Sciatic nerve (tissue), 2 donors: ENCODE results near the gene CCL7. TPM values are rescaled to one million over a fixed set of nuclear protein-coding genes. Genes with fewer than 3 reads are reported as not detected.

Experiments
- ATAC-seq: fragments of 200-7000 bp; cut with Tn5 transposase; one replicate; pipeline ENCODE4 v1.9.1; 2020; ENCODE audit warnings: mild to moderate bottlenecking, moderate library complexity
- DNase-seq: peaks from one replicate; pipeline ENCODE4 v3.0.0-alpha.2; 2020; ENCODE audit warnings: low spot score
- intact Hi-C: fragments of 100-400 bp; cut with DNase I; formaldehyde crosslinking; loops from one replicate; pipeline ENCODE4 v1.14.2; 2022
- total RNA-seq: library from RNA; stranded (reverse); fragmentation: NEBNext Ultra II Directional; extraction: Animal tissue kit (Norgen Biotek cat#: 25700); gene quantifications from one replicate; pipeline ENCODE4 v1.2.1, GENCODE V29; 2021
- donor health status: DM: no; HTN: no; CAD: no.
- donor health status: DM: no; HTN: no; CAD: no.

The CCL7 gene
- total RNA-seq, 1 donor from 2014 or later: 1.6 TPM

DNA sequence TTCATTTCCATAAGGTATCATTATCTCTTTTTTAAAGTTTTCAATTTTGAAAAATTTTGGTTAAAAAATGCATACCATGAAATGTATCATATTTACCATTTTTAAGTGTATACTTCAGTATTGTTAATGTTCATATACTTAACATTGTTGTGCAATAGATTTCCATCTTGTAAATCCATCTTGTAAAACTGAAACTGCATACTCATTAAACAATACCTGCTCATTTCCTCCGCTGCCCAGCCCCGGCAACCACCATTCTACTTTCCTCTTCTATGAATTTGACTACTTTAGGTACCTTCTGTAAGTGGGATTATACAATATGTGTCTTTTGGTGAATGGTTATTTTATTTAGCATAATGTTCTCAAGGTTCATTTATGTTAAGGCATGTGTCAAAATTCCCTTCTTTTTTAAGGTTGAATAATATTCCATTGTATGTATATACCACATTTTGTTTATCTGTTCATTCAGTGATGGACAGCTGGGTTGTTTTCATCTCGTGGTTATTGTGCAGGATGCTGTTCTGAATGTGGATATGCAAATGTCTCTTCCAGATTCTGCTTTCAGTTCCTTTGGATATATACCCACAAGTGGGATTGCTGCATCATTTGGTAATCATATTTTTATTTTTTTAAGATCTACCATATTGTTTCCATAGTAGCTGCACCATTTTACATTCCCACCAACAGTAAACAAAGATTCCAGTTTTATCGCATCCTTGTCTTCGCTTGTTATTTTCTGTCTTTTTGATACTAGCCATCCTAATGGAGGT is 8.3 kb upstream of the CCL7 start:
- no peak for DNase-seq
- no peak for ATAC-seq
- intact Hi-C loops: no loop called here

DNA sequence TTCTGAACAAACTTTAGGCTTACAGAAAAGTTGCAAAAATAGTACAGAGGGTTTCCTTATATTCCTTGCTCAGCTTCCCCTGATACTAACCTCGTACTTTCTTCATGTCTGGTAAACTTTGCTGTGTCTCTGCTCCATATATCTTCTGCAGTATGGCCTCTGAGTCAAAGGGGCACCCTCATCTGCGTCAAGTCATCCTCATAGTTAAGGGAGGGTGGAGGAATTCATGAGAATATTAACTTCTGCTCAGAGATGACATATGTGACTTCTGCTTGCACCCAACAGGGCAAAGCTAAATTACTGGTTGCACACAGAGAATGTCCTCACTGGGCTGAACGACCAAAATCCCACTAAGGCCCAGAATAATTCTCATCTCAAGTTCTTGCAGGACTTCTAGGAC is 4.3 kb upstream of the CCL7 start:
- ATAC-seq (no peak), DNase-seq (no peak)
- intact Hi-C loops: no loop called here

GRCh38 chr17:34275881-34276280 is 5.9 kb downstream of the CCL7 start:
- DNase-seq (no peak), ATAC-seq (no peak)
- intact Hi-C loops: no loop called here

GRCh38 chr17:34276826-34277225 is 6.8 kb downstream of the CCL7 start:
- ATAC-seq (no peak), DNase-seq (no peak)
- intact Hi-C loops: no loop called here

DNA sequence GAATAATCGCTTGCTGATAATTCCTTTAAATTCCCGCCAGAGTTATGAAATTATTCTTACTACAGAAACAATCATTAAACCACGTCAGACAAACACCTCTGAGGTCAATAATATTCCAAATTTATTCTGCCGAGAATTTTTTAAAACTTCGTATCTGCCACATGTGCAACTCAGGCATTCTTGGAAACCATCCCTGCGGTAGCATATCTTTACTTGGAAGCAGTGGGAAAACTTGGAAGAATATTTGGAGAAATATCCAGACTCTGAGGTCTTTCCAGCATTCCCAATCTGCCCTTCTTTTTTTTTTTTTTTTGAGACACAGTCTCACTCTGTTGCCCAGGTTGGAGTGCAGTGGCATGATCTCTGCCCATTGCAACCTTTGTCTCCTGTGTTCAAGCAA is 13.6 kb downstream of the CCL7 start:
- intact Hi-C loops: no loop called here
- DNase-seq: no peak

DNA sequence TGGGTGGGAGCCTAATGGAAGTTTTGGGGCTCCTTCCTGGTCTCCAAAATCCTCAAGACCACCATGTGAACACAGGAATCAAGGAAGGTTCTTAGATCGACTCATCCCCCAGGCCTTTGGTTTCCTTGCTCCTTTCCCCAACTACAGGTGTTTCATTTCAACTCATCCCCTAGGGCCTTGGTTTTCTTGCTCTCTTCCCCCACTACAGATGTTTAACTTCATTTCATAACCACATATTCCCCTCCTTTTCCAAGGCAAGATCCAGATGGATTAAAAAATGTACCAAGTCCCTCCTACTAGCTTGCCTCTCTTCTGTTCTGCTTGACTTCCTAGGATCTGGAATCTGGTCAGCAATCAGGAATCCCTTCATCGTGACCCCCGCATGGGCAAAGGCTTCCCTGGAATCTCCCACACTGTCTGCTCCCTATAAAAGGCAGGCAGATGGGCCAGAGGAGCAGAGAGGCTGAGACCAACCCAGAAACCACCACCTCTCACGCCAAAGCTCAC is 15.3 kb downstream of the CCL7 start, which contains the start of gene CCL11:
CCL11 (plus strand) TSS at position 457 of the 507 bp plus-strand sequence. CDS start 67 bp downstream, outside the sequence.
- DNase-seq: no peak
- intact Hi-C loops: no loop called here
- no peak for ATAC-seq

More for the DNA sequence above, 13.6 kb downstream of the CCL7 start:
- no peak for ATAC-seq

DNA sequence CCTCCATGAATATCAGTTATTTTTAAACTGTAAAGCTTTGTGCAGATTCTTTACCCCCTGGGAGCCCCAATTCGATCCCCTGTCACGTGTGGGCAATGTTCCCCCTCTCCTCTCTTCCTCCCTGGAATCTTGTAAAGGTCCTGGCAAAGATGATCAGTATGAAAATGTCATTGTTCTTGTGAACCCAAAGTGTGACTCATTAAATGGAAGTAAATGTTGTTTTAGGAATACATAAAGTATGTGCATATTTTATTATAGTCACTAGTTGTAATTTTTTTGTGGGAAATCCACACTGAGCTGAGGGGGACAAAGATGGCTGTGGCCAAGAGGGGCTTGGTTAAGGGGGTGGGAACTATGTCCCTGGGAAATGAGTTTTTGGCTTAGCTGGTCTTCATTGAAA is 17.9 kb downstream of the CCL7 start:
- DNase-seq (no peak), ATAC-seq (no peak)
- intact Hi-C loops: no loop called here

- DNase-seq: no peak
- intact Hi-C loops: no loop called here
- ATAC-seq: no peak
Observed at GRCh38 chr17:34290586-34290985, 20.6 kb downstream of the CCL7 start.

GRCh38 chr17:34291721-34292348 is 21.8 kb downstream of the CCL7 start:
- intact Hi-C loops: no loop called here
- no peak for DNase-seq
- ATAC-seq: no peak

GRCh38 chr17:34299027-34299426 is 29.0 kb downstream of the CCL7 start:
- intact Hi-C loops: no loop called here

DNA sequence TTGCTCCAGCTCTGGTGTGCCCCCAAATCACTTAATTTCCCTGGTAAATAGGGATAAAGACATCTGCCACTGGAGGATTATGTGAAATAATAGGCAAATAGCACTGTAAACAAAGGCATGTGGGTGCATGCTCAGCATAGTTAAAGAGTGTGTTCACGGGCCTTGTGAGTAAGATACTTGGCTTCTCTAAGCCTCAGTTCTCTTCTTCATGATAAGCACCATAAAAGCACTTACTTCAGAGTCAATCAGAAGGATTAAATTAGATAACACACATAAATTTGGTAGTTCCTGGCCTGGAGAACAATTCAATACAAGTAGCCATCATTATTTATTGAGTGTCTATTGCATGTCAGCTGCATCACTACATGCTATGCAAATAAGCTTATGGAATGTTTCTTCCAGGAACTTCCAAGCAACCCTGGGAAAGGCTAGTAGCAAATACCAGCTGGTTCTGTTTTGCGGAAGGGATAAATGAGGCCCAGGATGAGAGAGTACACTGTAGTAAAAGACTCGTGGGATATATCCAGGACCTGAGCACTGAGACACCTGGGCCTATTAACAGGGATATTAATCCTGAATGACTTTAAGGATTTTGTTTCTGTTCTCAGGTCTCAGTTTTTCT is 30.0 kb downstream of the CCL7 start:
- DNase-seq: no peak
- no peak for ATAC-seq
- intact Hi-C loops: no loop called here

More at GRCh38 chr17:34299027-34299426, 29.0 kb downstream of the CCL7 start:
- DNase-seq: no peak
- no peak for ATAC-seq

DNA sequence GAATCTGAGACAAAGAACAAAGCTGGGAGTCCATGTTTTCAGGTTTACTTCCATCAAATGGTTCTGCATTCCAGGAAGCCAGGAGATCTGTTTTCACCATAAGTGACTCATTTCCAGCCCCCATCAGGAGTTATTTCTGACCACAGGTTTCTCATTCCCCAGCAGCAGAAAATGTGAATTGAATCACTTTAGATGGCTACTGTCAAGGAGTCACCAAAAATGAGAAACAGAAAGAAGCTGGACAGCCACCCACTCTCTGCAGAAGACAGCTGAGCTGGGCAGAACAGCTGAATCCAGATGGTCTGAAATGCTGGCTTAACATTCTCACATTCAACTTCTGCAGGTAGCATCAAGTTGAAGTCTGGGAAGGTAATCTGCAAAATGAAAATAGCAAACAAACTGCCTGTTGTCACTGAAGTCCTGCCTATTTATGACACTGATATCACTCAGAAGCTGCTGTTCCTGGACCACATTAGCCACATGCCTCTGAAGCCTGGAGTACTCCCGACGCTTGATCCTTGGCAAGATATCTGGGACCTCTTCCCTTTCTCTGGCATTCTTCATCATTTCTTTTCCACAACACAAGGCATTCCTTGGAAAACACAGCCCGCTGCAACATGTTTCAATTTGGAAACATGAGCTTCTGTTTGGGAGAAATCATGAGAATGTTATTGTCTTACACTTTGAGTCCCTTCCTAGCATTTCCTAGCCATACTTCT is 30.8 kb downstream of the CCL7 start:
- intact Hi-C loops: no loop called here
- peak; percentile 72 for ATAC-seq
- DNase-seq: no peak

- ATAC-seq (no peak), DNase-seq (no peak)
- intact Hi-C loops: no loop called here
Observed at GRCh38 chr17:34301986-34302385, 32.0 kb downstream of the CCL7 start.

DNA sequence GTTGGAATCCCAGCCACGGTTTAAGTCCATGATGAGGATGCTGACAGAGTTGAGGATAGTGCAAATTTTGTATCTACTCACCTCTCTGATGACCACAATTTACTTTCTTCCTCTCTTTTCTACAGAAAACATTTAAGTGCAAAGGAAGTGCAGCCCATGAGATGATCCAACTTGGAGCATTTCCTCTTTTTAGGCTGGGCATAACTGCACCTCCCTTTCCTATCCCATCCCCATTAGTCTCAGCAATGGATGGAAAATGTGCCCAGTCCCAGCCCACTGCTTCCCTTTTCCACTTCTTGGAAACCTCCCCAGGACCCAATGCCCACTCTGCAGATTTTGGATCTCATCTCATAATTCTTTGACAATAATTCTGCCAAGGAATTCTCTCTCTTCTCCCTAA is 32.6 kb downstream of the CCL7 start:
- ATAC-seq (no peak), DNase-seq (no peak)
- intact Hi-C loops: no loop called here

DNA sequence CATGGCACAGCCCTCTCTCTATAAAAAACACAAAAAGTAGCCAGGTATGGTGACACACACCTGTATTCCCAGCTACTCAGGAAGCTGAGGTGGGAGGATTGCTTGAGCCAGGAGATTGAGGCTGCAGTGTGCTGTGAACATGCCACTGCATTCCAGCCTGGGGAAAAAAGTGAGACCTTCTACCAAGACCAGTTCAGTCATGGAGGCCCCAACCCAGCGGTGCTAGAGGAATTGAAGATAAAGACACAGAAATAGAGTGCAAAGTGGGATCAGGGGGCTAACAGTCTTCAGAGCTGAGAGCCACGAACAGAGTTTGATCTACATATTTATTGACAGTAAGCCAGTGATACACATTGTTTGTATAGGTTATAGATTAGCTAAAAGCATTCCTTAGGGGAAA is 33.6 kb downstream of the CCL7 start:
- intact Hi-C loops: no loop called here
- DNase-seq: no peak
- no peak for ATAC-seq

DNA sequence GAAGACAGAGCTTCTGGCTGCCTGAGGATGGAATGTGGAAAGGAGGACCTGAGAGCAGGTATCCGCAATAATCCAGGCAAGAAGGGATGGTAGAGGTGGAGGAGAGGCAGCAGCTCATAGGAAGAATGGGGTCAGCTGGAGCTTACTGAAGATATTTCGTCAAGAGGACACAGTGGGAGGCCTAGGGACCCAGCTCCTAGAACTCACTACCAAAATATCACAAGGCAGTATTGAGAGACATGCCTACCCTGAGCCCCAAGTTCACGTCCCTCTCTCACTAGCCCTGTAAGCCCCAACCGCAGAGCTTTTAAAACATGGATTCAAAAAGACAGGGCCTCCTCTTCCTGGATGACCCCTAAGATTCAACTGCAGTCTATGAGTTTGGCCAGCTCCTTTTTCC is 35.0 kb downstream of the CCL7 start:
- intact Hi-C loops: loop anchor here (5.0 kb wide), 1 partner anchor 103 kb away; no protein-coding TSS in a partner anchor
- no peak for DNase-seq
- ATAC-seq: no peak

DNA sequence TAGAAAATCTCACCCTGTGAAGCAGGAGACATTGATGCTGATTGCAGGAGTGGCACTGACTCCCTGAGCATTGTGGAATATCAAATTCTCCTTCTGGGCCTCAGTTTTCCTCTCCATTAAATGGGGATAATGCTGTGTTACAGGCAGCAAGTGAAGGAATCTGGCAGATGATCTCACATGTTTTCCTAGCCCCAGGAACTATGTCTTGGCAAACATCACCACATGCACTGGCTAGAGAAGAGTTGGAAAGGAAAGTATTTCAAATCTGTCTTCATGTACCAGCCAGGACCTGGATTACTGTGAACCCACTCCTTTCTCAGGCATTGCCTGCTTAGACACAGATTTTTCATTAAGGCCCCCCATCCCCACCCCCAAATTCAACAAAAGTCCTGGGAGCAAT is 35.6 kb downstream of the CCL7 start:
- ATAC-seq: no peak
- intact Hi-C loops: loop anchor here (5.0 kb wide), 1 partner anchor 103 kb away; no protein-coding TSS in a partner anchor
- no peak for DNase-seq

GRCh38 chr17:34306466-34306865 is 36.4 kb downstream of the CCL7 start:
- no peak for DNase-seq
- peak; percentile 73 for ATAC-seq
- intact Hi-C loops: loop anchor here (5.0 kb wide), 1 partner anchor 104 kb away; no protein-coding TSS in a partner anchor

- ATAC-seq: peak; percentile 83
- intact Hi-C loops: loop anchor here (5.0 kb wide), 1 partner anchor 105 kb away; no protein-coding TSS in a partner anchor
- peak; percentile 81 for DNase-seq
Observed at GRCh38 chr17:34307110-34307509, 37.1 kb downstream of the CCL7 start.
